Measurements from ENCODE around the gene MAP4K2.

DNA sequence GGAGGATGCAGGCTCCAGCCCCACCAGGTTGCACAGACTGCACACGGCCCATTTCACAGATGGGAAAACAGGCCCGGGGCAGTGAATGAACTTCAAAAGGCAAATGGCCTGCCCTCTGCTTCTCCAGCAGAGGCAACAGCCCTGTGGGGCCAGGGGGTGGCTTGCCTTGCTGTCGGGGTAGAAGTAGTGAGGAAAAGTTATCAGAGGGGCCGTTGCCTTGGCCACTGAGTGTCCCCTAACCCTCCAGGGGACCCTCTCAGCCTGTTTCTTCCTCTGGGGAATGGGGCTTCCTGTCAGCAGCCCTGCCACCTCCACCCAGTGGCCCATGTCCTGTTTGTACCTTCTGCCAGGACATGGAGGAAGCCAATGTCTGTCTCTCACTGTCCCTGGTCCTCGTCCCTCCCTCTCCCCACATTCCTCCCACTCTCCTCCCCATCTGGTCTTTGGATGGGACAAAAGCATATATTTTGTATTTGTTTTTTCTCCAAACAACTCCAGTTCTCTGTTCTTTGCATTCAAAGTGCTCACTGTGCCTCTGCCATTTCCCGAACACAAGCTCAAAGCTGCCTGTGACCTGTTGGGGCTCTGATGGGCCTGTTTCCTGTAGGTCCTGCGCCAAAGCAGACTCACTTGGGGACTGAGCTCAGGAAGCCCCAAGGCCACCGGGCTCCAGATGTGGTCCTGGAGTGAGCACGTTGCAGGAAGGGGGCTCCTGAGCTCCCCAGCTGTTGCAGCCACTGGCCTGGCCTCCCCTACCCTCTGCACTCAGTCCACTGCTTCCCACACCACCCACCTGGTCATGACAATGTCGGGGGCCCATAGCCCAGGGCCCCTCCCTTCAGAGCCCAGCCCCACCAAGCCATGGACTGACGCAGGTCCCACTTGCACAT is 9.5 kb downstream of the MAP4K2 start:
- TF ChIP-seq, protein P1, sequence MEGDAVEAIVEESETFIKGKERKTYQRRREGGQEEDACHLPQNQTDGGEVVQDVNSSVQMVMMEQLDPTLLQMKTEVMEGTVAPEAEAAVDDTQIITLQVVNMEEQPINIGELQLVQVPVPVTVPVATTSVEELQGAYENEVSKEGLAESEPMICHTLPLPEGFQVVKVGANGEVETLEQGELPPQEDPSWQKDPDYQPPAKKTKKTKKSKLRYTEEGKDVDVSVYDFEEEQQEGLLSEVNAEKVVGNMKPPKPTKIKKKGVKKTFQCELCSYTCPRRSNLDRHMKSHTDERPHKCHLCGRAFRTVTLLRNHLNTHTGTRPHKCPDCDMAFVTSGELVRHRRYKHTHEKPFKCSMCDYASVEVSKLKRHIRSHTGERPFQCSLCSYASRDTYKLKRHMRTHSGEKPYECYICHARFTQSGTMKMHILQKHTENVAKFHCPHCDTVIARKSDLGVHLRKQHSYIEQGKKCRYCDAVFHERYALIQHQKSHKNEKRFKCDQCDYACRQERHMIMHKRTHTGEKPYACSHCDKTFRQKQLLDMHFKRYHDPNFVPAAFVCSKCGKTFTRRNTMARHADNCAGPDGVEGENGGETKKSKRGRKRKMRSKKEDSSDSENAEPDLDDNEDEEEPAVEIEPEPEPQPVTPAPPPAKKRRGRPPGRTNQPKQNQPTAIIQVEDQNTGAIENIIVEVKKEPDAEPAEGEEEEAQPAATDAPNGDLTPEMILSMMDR (conservative IDR thresholded peaks at IDR 0.05): no peak
- no peak for TF ChIP-seq ZFX (IDR thresholded peaks at IDR 0.05)

All from C4-2B (cell line).